NOMO-1 treated with dmso at 0.1 percent for 144 hours (cell line): ENCODE data around the gene LMF1.

ENCODE experiments used
- DNase-seq: peaks from one replicate; lab custom pipeline; 2025; ENCODE audit not compliant: unreplicated experiment; lab: John Stamatoyannopoulos, UW

Gene LMF1

GRCh38 chr16:985646-986400 lies 15.0 kb upstream of the LMF1 start:
- no peak for DNase-seq

DNA sequence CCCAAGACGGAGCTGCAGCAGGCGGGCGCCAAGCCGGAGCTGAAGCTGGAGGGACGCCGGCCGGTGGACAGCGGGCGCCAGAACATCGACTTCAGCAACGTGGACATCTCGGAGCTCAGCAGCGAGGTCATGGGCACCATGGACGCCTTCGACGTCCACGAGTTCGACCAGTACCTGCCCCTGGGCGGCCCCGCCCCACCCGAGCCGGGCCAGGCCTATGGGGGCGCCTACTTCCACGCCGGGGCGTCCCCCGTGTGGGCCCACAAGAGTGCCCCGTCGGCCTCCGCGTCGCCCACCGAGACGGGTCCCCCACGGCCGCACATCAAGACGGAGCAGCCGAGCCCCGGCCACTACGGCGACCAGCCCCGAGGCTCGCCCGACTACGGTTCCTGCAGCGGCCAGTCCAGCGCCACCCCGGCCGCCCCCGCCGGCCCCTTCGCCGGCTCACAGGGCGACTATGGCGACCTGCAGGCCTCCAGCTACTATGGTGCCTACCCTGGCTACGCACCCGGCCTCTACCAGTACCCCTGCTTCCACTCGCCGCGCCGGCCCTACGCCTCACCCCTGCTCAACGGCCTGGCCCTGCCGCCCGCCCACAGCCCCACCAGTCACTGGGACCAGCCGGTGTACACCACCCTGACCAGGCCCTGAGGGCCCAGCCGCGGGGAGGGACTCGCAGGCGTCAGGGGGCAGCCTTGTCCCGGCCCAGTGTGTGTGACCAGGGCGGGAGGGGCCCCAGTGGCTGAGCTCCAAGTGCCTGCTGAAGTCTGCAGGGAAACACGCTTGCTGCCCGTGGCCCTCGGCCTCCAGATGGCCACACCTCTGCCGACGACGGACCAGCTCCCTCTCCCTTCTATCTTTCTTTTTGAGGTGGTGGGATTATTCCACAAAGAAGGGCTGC lies 14.2 kb upstream of the LMF1 start:
- no peak for DNase-seq

- no peak for DNase-seq
Observed at GRCh38 chr16:984121-984694, 13.4 kb upstream of the LMF1 start.

GRCh38 chr16:983044-984030 lies 12.6 kb upstream of the LMF1 start:
- no peak for DNase-seq

DNA sequence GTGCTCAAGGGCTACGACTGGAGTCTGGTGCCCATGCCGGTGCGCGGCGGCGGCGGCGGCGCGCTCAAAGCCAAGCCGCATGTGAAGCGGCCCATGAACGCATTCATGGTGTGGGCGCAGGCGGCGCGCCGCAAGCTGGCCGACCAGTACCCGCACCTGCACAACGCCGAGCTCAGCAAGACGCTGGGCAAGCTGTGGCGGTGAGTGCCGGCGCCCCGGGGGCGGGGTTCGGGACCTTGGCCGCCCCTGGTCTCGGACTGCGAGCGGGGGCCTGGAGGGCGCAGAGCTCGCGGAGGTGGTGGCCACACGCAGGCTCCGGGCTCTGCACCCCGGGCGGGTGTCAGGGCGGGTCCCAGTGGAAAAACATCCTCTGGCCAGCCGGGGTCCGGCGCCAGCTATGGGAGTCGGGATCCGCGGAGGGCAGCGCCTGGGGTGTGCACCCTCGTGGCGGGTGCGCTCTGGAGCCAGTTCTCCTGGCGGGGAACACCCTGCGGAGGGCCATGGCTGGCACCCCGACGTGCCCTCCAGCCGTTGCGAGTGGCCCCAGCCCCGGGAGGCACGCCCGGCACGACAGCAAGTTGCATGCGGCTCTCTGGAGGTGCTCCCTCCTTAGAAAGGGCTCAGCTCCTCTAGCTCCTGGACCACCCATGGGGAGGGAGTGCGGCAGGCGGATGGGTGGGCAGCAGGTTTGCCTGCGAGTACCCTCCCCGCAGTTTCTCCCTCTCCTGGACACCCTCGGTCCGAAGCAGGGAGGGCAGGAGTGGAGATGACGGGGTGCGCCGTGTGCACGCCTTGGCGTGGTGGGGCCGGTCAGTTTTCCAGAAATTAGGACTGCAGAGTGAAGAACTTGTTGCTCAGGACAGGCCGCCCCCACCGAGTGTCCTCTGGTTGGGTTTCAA lies 11.6 kb upstream of the LMF1 start:
- no peak for DNase-seq

DNA sequence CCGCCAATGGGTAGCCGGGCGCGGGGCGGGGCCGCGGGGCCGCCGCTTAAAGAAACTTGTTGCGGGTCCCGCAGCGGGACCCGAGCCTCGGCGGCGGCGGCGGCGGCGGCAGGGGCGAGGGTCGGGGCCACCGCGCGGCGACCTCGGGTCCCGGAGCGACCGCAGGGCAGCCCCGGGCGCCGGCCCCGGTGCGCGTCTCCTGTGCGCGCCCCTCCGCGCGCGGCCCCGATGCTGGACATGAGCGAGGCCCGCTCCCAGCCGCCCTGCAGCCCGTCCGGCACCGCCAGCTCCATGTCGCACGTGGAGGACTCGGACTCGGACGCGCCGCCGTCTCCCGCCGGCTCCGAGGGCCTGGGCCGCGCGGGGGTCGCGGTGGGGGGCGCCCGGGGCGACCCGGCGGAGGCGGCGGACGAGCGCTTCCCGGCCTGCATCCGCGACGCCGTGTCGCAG lies 10.9 kb upstream of the LMF1 start, which contains the start of gene SOX8:
Gene SOX8, plus strand, starts transcription at position 76 of the 450 bp plus-strand sequence. Its CDS starts 153 bp downstream, at position 229.
- no peak for DNase-seq

GRCh38 chr16:980595-980854 lies 9.7 kb upstream of the LMF1 start:
- no peak for DNase-seq

- no peak for DNase-seq
Observed at GRCh38 chr16:979859-980594, 9.2 kb upstream of the LMF1 start.

- DNase-seq, result no peak
Observed at GRCh38 chr16:979147-979546, 8.4 kb upstream of the LMF1 start.

DNA sequence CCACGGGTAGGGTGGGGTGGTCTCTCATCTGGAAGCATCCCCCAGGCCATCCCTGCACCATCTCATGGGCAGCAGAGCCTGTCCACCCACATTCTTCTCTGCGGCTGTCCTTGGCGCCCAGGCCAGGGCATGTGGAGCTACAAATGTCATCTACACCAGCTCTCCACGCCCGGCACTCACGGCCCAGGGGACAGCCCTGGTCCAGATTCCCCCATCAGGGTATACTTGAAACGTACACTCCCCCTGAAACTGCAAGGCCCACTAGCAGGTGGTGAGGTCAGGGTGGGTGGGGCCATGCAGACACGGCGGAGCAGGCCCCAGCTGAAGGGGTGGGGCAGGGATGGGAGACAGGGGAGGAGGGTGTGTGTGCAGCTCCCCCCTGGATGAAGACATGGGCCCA lies 7.6 kb upstream of the LMF1 start:
- DNase-seq, result no peak

DNA sequence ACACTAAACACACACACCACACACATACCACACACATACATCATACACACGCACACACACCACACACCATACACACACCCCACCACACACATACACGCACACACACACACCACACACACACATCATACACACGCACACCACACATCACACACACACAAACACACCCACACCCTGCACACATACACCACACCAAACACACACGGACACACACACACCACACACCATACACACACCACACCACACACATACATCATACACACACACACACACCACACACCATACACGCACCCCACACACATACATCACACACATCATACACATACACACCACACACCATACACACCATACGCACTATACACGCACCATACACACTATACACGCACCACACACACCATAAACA lies 7.1 kb upstream of the LMF1 start:
- no peak for DNase-seq

GRCh38 chr16:977081-977701 lies 6.4 kb upstream of the LMF1 start:
- no peak for DNase-seq

- no peak for DNase-seq
Observed at GRCh38 chr16:976389-976931, 5.7 kb upstream of the LMF1 start.

- no peak for DNase-seq
Observed at GRCh38 chr16:975291-975690, 4.5 kb upstream of the LMF1 start.

DNA sequence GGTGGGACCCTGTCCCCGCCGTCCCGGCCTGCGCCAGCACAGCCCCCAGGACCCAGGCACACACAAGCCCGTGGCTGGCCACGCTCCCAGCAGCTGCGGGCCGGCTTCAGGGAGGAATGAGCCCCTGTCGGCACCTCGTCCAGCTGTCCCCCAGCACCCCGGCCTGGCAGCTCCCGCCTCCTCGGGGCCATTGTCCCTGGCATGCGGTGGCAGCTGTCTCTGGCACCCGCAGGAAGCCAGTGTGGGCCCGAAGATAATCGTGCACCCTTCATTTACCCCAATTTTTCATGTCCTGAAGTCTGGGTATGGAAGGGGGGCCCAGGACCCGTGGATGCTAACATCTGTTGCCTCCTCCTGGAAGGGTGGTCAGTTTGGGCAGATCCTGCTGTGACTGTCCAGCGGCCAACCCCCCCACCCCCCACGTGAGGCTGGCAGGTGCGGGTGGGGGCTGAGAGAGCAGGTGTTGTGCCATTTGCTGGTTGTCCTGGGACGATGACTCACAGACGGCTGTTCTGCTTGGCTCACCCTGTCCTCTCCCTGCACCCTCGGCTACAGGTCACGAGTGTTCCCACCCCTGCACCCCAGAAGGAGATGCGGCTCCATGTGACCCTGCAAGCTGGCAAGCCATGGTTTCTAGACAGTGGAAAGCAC lies 4.0 kb upstream of the LMF1 start:
- no peak for DNase-seq

DNA sequence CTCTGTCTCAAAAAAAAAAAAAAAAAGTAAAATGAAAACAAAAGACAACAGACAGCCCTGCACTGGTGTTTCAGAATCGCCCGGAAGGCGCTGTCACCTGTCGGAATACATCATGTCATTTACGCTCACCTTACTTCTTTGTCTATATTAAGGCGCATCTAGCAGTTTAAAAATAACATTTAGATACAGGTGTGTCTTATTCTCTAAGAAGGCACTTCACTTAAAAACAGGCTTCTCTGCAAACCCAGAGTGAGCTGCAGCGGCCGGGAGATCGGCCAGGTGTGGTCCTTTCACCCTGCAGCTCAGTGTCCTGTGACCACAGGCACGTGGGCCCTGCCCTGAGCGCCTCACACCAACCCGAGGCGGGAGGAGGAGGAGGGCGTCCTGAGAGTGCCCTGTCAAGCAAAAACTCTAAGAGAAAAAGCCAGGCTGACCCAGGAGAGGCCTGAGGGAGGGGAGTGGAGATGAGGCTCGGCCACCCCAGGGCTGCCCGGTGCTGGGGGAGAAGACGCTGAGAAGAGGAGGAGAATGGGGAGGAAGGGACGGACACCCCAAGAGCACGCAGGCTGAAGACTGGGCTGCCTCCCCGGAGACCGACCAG lies 3.3 kb upstream of the LMF1 start:
- DNase-seq, result no peak

DNA sequence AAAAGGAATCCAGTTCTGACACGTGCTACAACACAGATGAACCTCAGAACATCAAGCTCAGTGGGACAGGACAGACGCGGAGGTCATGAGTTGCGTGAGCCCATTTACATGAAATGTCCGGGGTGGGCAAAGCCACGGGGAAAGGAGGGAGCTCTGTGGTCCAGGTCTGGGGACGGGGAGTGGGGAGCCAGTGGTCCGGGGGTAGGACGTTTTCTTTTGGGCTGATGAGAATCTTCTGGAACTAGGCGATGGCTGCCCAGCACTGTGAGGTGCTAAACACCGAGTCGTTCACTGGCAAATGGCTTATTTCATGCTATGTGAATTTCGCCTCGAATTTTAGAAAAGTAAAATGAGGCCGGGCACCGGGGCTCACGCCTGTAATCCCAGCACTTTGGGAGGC lies 2.6 kb upstream of the LMF1 start:
- no peak for DNase-seq
